ENCODE results near the gene AFMID.

DNA sequence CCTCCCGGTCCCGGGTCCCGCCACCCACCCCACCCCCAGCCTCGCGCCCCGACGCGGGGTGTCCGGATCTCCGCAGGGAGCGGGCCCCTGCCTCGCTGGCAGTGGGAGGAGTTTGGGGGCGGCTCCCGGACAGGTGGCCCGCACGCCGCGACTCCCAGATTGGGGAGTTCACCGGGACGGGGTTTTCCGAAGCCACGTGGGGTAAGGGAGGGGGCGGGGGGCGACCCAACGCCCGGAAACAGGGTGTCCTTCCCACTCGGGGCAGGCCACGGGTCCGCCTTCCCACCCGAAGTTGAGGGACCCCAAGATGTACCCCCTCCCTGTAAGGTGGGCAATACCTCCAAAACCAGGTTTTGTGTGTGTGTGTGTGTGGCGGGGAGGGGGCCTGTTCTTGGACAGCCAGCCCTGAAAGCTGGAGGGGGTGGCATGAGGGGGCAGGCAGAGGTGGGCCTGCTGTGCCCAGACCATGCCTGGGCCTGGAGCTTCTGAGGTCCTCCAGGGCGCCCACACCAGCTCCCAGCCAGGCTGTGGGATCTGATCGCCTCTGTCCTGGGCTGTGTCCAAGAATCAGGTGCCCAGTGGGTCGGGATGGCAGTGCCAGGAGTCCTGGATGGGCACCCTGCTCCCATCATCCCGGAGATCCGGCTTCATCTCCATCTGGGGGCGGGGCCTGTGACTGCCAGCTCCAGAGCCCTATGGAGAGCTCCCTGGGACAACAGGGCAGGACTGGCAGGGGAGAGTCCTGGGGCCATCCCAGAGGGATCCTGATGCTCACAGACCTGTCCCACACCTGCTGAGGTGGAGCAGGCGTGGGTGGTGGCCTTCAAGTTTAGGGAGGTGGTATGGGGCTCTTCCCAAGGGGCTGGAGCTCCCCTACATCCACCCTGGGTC, 18.0 kb upstream of the AFMID start:
- no peak for TF ChIP-seq FOXP2 (optimal IDR thresholded peaks at IDR 0.05; ENCODE audit: borderline replicate concordance, extremely low read depth, extremely low read length, insufficient read depth)
- TF ChIP-seq POLR2AphosphoS5 (IDR thresholded peaks at IDR 0.05; ENCODE audit: low read depth, low read length): no peak
- no peak for TF ChIP-seq SIN3A (IDR thresholded peaks at IDR 0.05; ENCODE audit: borderline replicate concordance, insufficient read depth, low read length)
